ENCODE measurements around the gene KRTAP25-1. TPM values are rescaled to one million over a fixed set of nuclear protein-coding genes. Genes with fewer than 3 reads are reported as not detected.

Gene KRTAP25-1
- total and polyA plus RNA-seq, 7 donors: not detected

DNA sequence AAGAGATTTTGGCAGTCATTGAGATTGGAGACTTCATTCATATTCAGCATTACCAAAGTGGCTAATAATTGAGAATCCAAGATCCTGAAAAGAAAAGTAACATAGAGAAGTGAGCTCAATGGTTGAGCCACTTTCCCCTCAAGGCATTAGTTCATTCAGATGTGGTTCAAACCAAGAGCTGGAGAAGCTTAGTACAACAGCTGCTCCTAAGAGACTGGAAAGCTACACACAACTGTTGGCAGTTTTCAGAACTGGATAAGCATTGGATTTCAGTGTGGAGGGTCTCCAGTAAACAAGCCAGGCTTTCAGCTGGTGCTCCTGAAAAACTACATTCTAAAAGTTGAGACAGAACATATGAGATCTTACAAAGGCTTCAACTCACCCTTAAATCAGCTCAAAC lies 44.3 kb downstream of the KRTAP25-1 start:
- H3K4me3 ChIP-seq: no peak overlapping the region
- H3K9me3 ChIP-seq: no peaks in the 10 kb centered on the region
- no peak for DNase-seq
- TF ChIP-seq, protein P1, sequence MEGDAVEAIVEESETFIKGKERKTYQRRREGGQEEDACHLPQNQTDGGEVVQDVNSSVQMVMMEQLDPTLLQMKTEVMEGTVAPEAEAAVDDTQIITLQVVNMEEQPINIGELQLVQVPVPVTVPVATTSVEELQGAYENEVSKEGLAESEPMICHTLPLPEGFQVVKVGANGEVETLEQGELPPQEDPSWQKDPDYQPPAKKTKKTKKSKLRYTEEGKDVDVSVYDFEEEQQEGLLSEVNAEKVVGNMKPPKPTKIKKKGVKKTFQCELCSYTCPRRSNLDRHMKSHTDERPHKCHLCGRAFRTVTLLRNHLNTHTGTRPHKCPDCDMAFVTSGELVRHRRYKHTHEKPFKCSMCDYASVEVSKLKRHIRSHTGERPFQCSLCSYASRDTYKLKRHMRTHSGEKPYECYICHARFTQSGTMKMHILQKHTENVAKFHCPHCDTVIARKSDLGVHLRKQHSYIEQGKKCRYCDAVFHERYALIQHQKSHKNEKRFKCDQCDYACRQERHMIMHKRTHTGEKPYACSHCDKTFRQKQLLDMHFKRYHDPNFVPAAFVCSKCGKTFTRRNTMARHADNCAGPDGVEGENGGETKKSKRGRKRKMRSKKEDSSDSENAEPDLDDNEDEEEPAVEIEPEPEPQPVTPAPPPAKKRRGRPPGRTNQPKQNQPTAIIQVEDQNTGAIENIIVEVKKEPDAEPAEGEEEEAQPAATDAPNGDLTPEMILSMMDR (IDR thresholded peaks at IDR 0.05): no peak
- no peak overlapping the region for H3K27ac ChIP-seq
- H3K36me3 ChIP-seq (ENCODE audit: insufficient read depth in 1 of 2, low read depth in 1 of 2): no peaks in the 10 kb centered on the region
- no peak for ATAC-seq
- no peaks in the 10 kb centered on the region for H3K27me3 ChIP-seq (ENCODE audit: insufficient read depth in 3 of 3, low read length in 2 of 3)
- intact Hi-C loops (cut with DNase I): no loop called here
- H3K4me1 ChIP-seq: no peaks in the 10 kb centered on the region

DNA sequence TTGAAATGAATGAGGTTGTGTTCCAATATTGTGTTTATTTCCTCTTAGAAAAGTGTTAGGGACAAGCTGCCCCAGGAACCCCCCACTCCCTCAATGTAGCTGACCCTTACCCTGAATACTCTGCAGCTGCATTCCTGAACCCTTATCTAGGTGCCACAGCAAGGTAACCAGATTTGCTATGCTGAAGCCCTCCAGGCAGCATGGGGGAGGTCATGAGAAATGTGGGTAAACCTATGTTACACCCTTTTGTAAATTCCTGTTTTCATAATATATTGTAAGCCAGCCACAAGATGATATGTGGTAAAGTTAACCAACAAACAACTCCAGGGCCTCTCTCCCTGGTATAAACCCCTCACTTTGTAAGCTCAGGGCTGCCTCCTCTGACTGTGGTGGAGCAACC lies 45.6 kb downstream of the KRTAP25-1 start:
- intact Hi-C loops (cut with DNase I): no loop called here
- ATAC-seq: no peak

DNA sequence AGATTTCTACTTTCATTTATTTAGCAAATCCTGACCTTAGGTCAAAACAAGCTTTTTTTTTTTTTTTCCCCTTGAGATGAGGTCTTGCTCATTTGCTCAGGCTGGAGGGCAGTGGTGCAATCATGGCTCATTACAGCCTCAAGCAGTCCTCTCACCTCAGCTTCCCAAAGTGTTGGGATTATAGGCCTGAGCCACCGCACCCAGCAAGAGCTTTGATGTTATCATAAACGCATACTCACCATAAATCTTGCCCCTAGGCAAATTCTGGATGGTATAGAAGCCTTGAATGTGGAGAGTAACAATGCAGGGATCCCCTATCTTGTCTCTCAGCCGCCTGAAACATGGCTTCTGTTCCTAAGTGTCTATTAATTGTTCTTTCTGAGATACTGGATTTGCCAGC lies 48.7 kb downstream of the KRTAP25-1 start:
- no peaks in the 10 kb centered on the region for H3K9me3 ChIP-seq
- H3K4me1 ChIP-seq: no peaks in the 10 kb centered on the region
- H3K27ac ChIP-seq: no peak overlapping the region
- TF ChIP-seq, protein P1 (IDR thresholded peaks at IDR 0.05): no peak
- DNase-seq: no peak
- H3K27me3 ChIP-seq (ENCODE audit: insufficient read depth in 3 of 3, low read length in 2 of 3): no peaks in the 10 kb centered on the region
- H3K4me3 ChIP-seq: no peak overlapping the region
- ATAC-seq: no peak
- no peaks in the 10 kb centered on the region for H3K36me3 ChIP-seq (ENCODE audit: insufficient read depth in 1 of 2, low read depth in 1 of 2)
- intact Hi-C loops (cut with DNase I): no loop called here
- 47 to 55% (median 53%) methylated on average over 3 of the region's 3 CpGs for WGBS, 3 donors

More for the DNA sequence above, 45.6 kb downstream of the KRTAP25-1 start:
- TF ChIP-seq, protein P1 (IDR thresholded peaks at IDR 0.05): no peak
- no peak overlapping the region for H3K4me3 ChIP-seq
- no peaks in the 10 kb centered on the region for H3K27me3 ChIP-seq (ENCODE audit: insufficient read depth in 3 of 3, low read length in 2 of 3)
- no peak overlapping the region for H3K27ac ChIP-seq
- no peak for DNase-seq
- no peaks in the 10 kb centered on the region for H3K4me1 ChIP-seq
- no peaks in the 10 kb centered on the region for H3K36me3 ChIP-seq (ENCODE audit: insufficient read depth in 1 of 2, low read depth in 1 of 2)
- H3K9me3 ChIP-seq: no peaks in the 10 kb centered on the region

Other genes starting within 250 kb of the KRTAP25-1 start
- not detected for gene CLDN17, start 122.7 kb downstream of the KRTAP25-1 start, total RNA-seq
- gene CLDN17, start 122.7 kb downstream of the KRTAP25-1 start, polyA plus RNA-seq: not detected
- gene CLDN8, start 73.4 kb downstream of the KRTAP25-1 start, total RNA-seq: not detected
- not detected for gene CLDN8, start 73.4 kb downstream of the KRTAP25-1 start, polyA plus RNA-seq
- gene KRTAP24-1, start 6.6 kb downstream of the KRTAP25-1 start, total RNA-seq: not detected
- not detected for gene KRTAP24-1, start 6.6 kb downstream of the KRTAP25-1 start, polyA plus RNA-seq
- gene KRTAP26-1, start 30.8 kb upstream of the KRTAP25-1 start, total RNA-seq: not detected
- gene KRTAP26-1, start 30.8 kb upstream of the KRTAP25-1 start, polyA plus RNA-seq: not detected
- not detected for gene KRTAP27-1, start 48.2 kb upstream of the KRTAP25-1 start, total RNA-seq
- not detected for gene KRTAP27-1, start 48.2 kb upstream of the KRTAP25-1 start, polyA plus RNA-seq
- not detected for gene KRTAP23-1, start 59.1 kb upstream of the KRTAP25-1 start, total RNA-seq
- gene KRTAP23-1, start 59.1 kb upstream of the KRTAP25-1 start, polyA plus RNA-seq: not detected
- not detected for gene KRTAP13-2, start 82.8 kb upstream of the KRTAP25-1 start, total RNA-seq
- not detected for gene KRTAP13-2, start 82.8 kb upstream of the KRTAP25-1 start, polyA plus RNA-seq
- gene KRTAP13-1, start 106.5 kb upstream of the KRTAP25-1 start, total RNA-seq: not detected
- gene KRTAP13-1, start 106.5 kb upstream of the KRTAP25-1 start, polyA plus RNA-seq: not detected
- gene KRTAP13-3, start 136.4 kb upstream of the KRTAP25-1 start, total RNA-seq: not detected
- gene KRTAP13-3, start 136.4 kb upstream of the KRTAP25-1 start, polyA plus RNA-seq: not detected
- not detected for gene KRTAP13-4, start 140.7 kb upstream of the KRTAP25-1 start, total RNA-seq
- gene KRTAP13-4, start 140.7 kb upstream of the KRTAP25-1 start, polyA plus RNA-seq: not detected
- not detected for gene KRTAP15-1, start 150.8 kb upstream of the KRTAP25-1 start, total RNA-seq
- gene KRTAP15-1, start 150.8 kb upstream of the KRTAP25-1 start, polyA plus RNA-seq: not detected
- gene KRTAP19-1, start 190.9 kb upstream of the KRTAP25-1 start, total RNA-seq: not detected
- gene KRTAP19-1, start 190.9 kb upstream of the KRTAP25-1 start, polyA plus RNA-seq: not detected
- not detected for gene KRTAP19-2, start 197.9 kb upstream of the KRTAP25-1 start, total RNA-seq
- not detected for gene KRTAP19-2, start 197.9 kb upstream of the KRTAP25-1 start, polyA plus RNA-seq
- 1 to 10 TPM in 2 of 4 donors, under 1 TPM in 1, not detected in 1; 0.64 to 3.0 (median 1.1) TPM for gene KRTAP19-3, start 202.5 kb upstream of the KRTAP25-1 start, total RNA-seq
- gene KRTAP19-3, start 202.5 kb upstream of the KRTAP25-1 start, polyA plus RNA-seq: not detected
- gene KRTAP19-4, start 207.7 kb upstream of the KRTAP25-1 start, total RNA-seq: not detected
- gene KRTAP19-4, start 207.7 kb upstream of the KRTAP25-1 start, polyA plus RNA-seq: not detected
- gene KRTAP19-5, start 212.6 kb upstream of the KRTAP25-1 start, total RNA-seq: not detected
- gene KRTAP19-5, start 212.6 kb upstream of the KRTAP25-1 start, polyA plus RNA-seq: not detected